Endothelial cell of umbilical vein (primary cell): Measurements from ENCODE around the gene TAF8.

ENCODE experiments used
- EZH2 ChIP-seq: IDR thresholded peaks from 2 replicates; pipeline ENCODE4 v1.6.1; 2012; ENCODE audit warnings: borderline replicate concordance, low read depth, mild to moderate bottlenecking, moderate library complexity, low read length, inconsistent platforms; ENCODE audit not compliant: severe bottlenecking
- JUN ChIP-seq: IDR thresholded peaks from 2 replicates; pipeline ENCODE4 v1.6.1; 2011; ENCODE audit warnings: borderline replicate concordance, low read depth; ENCODE audit not compliant: insufficient read length, insufficient read depth
- MYC ChIP-seq: IDR thresholded peaks from one replicate; pipeline ENCODE4 v1.6.1; 2011; ENCODE audit warnings: mild to moderate bottlenecking, low read depth, low read length
- POLR2A ChIP-seq: IDR thresholded peaks from 2 replicates; pipeline ENCODE4 v1.6.1; 2012; ENCODE audit warnings: low read depth, mild to moderate bottlenecking, control low read depth, low read length
- POLR2AphosphoS5 ChIP-seq: IDR thresholded peaks from 2 replicates; pipeline ENCODE4 v1.6.1; 2012; ENCODE audit warnings: low read depth, mild to moderate bottlenecking, control low read depth, low read length, moderate library complexity; ENCODE audit not compliant: insufficient read depth
- TF ChIP-seq, protein P1 (sequence below), 2 donors: IDR thresholded peaks; 1 replicate in 1 of 2; 2 replicates in 1 of 2; pipeline ENCODE4 v1.5.1; 2011; ENCODE audit warnings: low read length in 2 of 2, mild to moderate bottlenecking in 2 of 2, moderate library complexity in 2 of 2, control low read depth in 1 of 2, inconsistent platforms in 1 of 2, low read depth in 1 of 2; ENCODE audit not compliant: insufficient read depth in 1 of 2; ENCODE audit errors: extremely low read depth in 1 of 2
- TF ChIP-seq, protein P2 (sequence below): IDR thresholded peaks from 2 replicates; pipeline ENCODE4 v1.6.1; 2011; ENCODE audit not compliant: insufficient read depth, insufficient read length

DNA sequence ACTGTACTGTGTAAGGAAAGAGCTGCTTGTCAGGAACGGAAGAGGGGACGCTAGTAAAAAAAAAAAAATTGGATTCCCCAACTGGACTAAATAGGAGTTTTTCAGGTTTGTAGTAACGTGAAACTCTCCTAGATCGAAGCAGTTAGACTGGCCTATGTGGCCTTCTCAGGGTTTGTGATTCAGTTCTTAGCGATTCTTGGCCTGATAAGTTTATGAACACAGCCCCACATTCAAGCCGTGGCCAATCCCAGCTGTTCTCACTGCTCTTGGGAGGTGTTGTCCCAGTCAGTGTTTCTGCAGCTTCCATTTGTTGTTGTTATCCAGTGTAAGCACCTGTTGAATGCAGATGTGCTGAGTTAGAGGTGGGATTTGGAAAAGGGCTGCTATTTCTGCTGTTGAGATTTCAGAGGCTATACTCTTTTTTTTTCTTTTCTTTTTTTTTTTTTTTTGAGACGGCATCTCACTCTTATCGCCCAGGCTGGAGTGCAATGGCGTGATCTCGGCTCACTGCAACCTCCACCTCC is 29.7 kb downstream of the TAF8 start:
- TF ChIP-seq, protein P1, sequence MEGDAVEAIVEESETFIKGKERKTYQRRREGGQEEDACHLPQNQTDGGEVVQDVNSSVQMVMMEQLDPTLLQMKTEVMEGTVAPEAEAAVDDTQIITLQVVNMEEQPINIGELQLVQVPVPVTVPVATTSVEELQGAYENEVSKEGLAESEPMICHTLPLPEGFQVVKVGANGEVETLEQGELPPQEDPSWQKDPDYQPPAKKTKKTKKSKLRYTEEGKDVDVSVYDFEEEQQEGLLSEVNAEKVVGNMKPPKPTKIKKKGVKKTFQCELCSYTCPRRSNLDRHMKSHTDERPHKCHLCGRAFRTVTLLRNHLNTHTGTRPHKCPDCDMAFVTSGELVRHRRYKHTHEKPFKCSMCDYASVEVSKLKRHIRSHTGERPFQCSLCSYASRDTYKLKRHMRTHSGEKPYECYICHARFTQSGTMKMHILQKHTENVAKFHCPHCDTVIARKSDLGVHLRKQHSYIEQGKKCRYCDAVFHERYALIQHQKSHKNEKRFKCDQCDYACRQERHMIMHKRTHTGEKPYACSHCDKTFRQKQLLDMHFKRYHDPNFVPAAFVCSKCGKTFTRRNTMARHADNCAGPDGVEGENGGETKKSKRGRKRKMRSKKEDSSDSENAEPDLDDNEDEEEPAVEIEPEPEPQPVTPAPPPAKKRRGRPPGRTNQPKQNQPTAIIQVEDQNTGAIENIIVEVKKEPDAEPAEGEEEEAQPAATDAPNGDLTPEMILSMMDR (IDR thresholded peaks at IDR 0.05; ENCODE audit: extremely low read depth in 1 of 2, insufficient read depth in 1 of 2, low read depth in 1 of 2, low read length in 2 of 2) = no peak
- TF ChIP-seq POLR2A = no peak
- no peak for TF ChIP-seq POLR2AphosphoS5
- no peak for TF ChIP-seq MYC
- TF ChIP-seq, protein P2, sequence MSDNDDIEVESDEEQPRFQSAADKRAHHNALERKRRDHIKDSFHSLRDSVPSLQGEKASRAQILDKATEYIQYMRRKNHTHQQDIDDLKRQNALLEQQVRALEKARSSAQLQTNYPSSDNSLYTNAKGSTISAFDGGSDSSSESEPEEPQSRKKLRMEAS = no peak
- no peak for TF ChIP-seq EZH2
- TF ChIP-seq JUN = no peak
